CD14-positive monocyte (primary cell): ENCODE results near the gene GRIK4. TPM values are rescaled to one million over a fixed set of nuclear protein-coding genes. Genes with fewer than 3 reads are reported as not detected.

Experiments
- DNase-seq, 3 donors: peaks; one replicate each; pipeline ENCODE4 v3.0.0-alpha.2; 2011 to 2022
- H2AFZ ChIP-seq: 2 replicates; pipeline ENCODE4 v1.6.0; 2012; ENCODE audit warnings: mild to moderate bottlenecking, low read depth, low read length, inconsistent platforms; ENCODE audit not compliant: insufficient read depth, poor library complexity, severe bottlenecking
- H3K27ac ChIP-seq, 2 donors: 1 replicate in 1 of 2; 2 replicates in 1 of 2; pipeline ENCODE4 v1.5.1; 2012 to 2013; ENCODE audit warnings: low read length in 2 of 2, control low read depth in 1 of 2, inconsistent platforms in 1 of 2, low read depth in 1 of 2, mild to moderate bottlenecking in 1 of 2
- H3K27me3 ChIP-seq, 2 donors: one replicate each; pipeline versions ENCODE4 v1.6.0 to v1.6.1; 2011 to 2013; ENCODE audit warnings: low read length in 2 of 2; ENCODE audit not compliant: control insufficient read depth in 2 of 2, insufficient read depth in 2 of 2
- H3K36me3 ChIP-seq, 2 donors: replicated peaks in 1 of 2; 1 replicate in 1 of 2; 2 replicates in 1 of 2; pipeline versions ENCODE4 v1.5.1 to v1.6.1; 2012 to 2013; ENCODE audit warnings: low read length in 2 of 2, control low read depth in 1 of 2, inconsistent platforms in 1 of 2, mild to moderate bottlenecking in 1 of 2; ENCODE audit not compliant: insufficient read depth in 2 of 2, control insufficient read depth in 1 of 2
- H3K4me1 ChIP-seq, 2 donors: 1 replicate in 1 of 2; 2 replicates in 1 of 2; pipeline versions ENCODE4 v1.5.1 to v1.6.1; 2012 to 2013; ENCODE audit warnings: low read length in 2 of 2, control low read depth in 1 of 2, inconsistent platforms in 1 of 2, mild to moderate bottlenecking in 1 of 2, moderate library complexity in 1 of 2; ENCODE audit not compliant: insufficient read depth in 2 of 2, control insufficient read depth in 1 of 2
- H3K4me2 ChIP-seq: replicated peaks from 2 replicates; pipeline ENCODE3; 2012; ENCODE audit warnings: low read length, moderate library complexity, mild to moderate bottlenecking; ENCODE audit not compliant: poor library complexity, severe bottlenecking; ENCODE audit errors: extremely low read depth
- H3K4me3 ChIP-seq, 3 experiments: fragments of 200-600 bp in 1 of 3; sonication (generic) in 1 of 3; replicated peaks in 1 of 3; 1 replicate in 2 of 3; 2 replicates in 1 of 3; pipeline ENCODE4 v1.5.1; 2011 to 2013; ENCODE audit warnings: low read length in 3 of 3, mild to moderate bottlenecking in 3 of 3, control low read depth in 2 of 3, low read depth in 2 of 3, inconsistent platforms in 1 of 3, moderate library complexity in 1 of 3
- H3K79me2 ChIP-seq: 2 replicates; pipeline ENCODE4 v1.6.0; 2012; ENCODE audit warnings: mild to moderate bottlenecking, control low read depth, inconsistent platforms, low read length, moderate library complexity; ENCODE audit not compliant: insufficient read depth
- H3K9ac ChIP-seq: 2 replicates; pipeline ENCODE4 v1.6.0; 2017; ENCODE audit warnings: low read length, mild to moderate bottlenecking; ENCODE audit not compliant: insufficient read depth, poor library complexity, severe bottlenecking
- H3K9me3 ChIP-seq, 2 donors: replicated peaks in 1 of 2; 1 replicate in 1 of 2; 2 replicates in 1 of 2; pipeline versions ENCODE4 v1.5.1 to v1.6.1; 2012 to 2013; ENCODE audit warnings: low read length in 2 of 2, control low read depth in 1 of 2; ENCODE audit not compliant: control insufficient read depth in 1 of 2, insufficient read depth in 1 of 2
- H4K20me1 ChIP-seq: 2 replicates; pipeline ENCODE4 v1.6.0; 2012; ENCODE audit warnings: mild to moderate bottlenecking, low read length, control low read depth, moderate library complexity; ENCODE audit not compliant: insufficient read depth
- H3K27ac Mint-ChIP-seq, 7 donors: one replicate each; pipeline ENCODE4 v1.8.0; 2020; ENCODE audit warnings: mild to moderate bottlenecking in 7 of 7, mixed read lengths in 7 of 7, moderate library complexity in 6 of 7, inconsistent platforms in 2 of 7
- H3K27me3 Mint-ChIP-seq, 3 donors: one replicate each; pipeline ENCODE4 v1.8.0; 2021 to 2022; ENCODE audit warnings: low read depth in 3 of 3, mild to moderate bottlenecking in 3 of 3, mixed read lengths in 3 of 3, moderate library complexity in 3 of 3, inconsistent platforms in 1 of 3
- H3K36me3 Mint-ChIP-seq, 2 donors: one replicate each; pipeline ENCODE4 v1.8.0; 2020; ENCODE audit warnings: mixed read lengths in 2 of 2, inconsistent platforms in 1 of 2, mild to moderate bottlenecking in 1 of 2
- H3K4me1 Mint-ChIP-seq: one replicate; pipeline ENCODE4 v1.8.0; 2020; ENCODE audit warnings: mild to moderate bottlenecking, mixed read lengths
- H3K4me3 Mint-ChIP-seq, 2 donors: one replicate each; pipeline ENCODE4 v1.8.0; 2020; ENCODE audit warnings: mild to moderate bottlenecking in 2 of 2, mixed read lengths in 2 of 2, moderate library complexity in 1 of 2
- H3K9me3 Mint-ChIP-seq, 7 donors: one replicate each; pipeline ENCODE4 v1.8.0; 2020 to 2022; ENCODE audit warnings: mixed read lengths in 7 of 7, mild to moderate bottlenecking in 6 of 7, moderate library complexity in 6 of 7, inconsistent platforms in 2 of 7
- WGBS: methylation state at CpG from one replicate; pipeline ENCODE4 v1.1.5; 2013; ENCODE audit warnings: missing lambda C conversion rate; ENCODE audit not compliant: insufficient coverage; 5-methylcytosine and 5-hydroxymethylcytosine counted together
- intact Hi-C, 2 donors: fragments of 100-400 bp; cut with micrococcal nuclease; formaldehyde crosslinking; loops; one replicate each; pipeline versions ENCODE4 v1.15.0 to v1.15.1; 2023
- polyA plus RNA-seq, 3 donors: library from polyadenylated mRNA; depleted of rRNA in 1 of 3; unstranded in 2 of 3; stranded (reverse) in 1 of 3; fragments of 300-500 nt in 2 of 3; fragments of >200 nt in 1 of 3; fragmentation: Illumina TruSeq in 2 of 3; gene quantifications; 1 replicate in 2 of 3; 2 replicates in 1 of 3; pipeline ENCODE4 v1.2.3, GENCODE V29; 2012 to 2021
- TF ChIP-seq, protein P1 (sequence below): fragments of 200-600 bp; IDR thresholded peaks from one replicate; pipeline ENCODE4 v1.8.0; 2022; ENCODE audit warnings: antibody characterized with exemption, mild to moderate bottlenecking

GRIK4 gene
- polyA plus RNA-seq, 3 donors, result not detected

DNA sequence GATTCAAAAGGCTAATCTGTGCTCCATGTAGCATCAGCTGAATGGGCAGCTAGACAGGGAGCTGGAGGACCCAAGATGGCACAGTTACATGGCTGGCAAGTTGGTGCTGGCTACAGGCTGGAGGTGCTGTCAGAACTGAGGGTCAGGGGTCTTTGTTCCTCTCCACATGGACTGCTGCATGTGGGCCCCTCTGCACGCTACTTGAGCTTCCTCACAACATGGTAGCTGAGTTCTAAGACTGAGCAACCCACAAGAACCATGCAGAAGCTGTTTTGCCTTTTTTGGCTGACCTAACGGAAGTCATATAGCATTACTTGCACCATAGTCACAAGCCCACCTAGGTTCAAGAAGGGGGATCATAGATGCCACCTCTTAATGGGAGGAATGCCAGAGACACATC, 196.1 kb downstream of the GRIK4 start:
- Histone ChIP-seq H3K4me3 (no peak overlapping the region), H4K20me1 (no peaks in the 10 kb centered on the region), H3K4me1 (no peaks in the 10 kb centered on the region), H3K27ac (no peak overlapping the region), H3K9ac (no peak overlapping the region), H3K27me3 (no peaks in the 10 kb centered on the region), H3K79me2 (no peaks in the 10 kb centered on the region), H3K9me3 (peaks cover 9 to 24% of the 10 kb centered on the region in 2 donors), H2AFZ (no peak overlapping the region), H3K4me2 (no peak overlapping the region), H3K36me3 (no peaks in the 10 kb centered on the region)
- DNase-seq, result no peak
- Mint-ChIP-seq H3K27ac (no peak overlapping the region), H3K4me1 (no peaks in the 10 kb centered on the region), H3K36me3 (no peaks in the 10 kb centered on the region), H3K9me3 (peaks cover 8 to 21% (median 19%) of the 10 kb centered on the region in 7 donors), H3K27me3 (peaks cover 3 to 8% (median 6%) of the 10 kb centered on the region in 3 donors), H3K4me3 (no peak overlapping the region)
- intact Hi-C loops, result no loop called here
- WGBS, result no CpG with 5 or more reads among the region's 2 CpGs
- TF ChIP-seq, protein P1, sequence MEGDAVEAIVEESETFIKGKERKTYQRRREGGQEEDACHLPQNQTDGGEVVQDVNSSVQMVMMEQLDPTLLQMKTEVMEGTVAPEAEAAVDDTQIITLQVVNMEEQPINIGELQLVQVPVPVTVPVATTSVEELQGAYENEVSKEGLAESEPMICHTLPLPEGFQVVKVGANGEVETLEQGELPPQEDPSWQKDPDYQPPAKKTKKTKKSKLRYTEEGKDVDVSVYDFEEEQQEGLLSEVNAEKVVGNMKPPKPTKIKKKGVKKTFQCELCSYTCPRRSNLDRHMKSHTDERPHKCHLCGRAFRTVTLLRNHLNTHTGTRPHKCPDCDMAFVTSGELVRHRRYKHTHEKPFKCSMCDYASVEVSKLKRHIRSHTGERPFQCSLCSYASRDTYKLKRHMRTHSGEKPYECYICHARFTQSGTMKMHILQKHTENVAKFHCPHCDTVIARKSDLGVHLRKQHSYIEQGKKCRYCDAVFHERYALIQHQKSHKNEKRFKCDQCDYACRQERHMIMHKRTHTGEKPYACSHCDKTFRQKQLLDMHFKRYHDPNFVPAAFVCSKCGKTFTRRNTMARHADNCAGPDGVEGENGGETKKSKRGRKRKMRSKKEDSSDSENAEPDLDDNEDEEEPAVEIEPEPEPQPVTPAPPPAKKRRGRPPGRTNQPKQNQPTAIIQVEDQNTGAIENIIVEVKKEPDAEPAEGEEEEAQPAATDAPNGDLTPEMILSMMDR, result no peak

DNA sequence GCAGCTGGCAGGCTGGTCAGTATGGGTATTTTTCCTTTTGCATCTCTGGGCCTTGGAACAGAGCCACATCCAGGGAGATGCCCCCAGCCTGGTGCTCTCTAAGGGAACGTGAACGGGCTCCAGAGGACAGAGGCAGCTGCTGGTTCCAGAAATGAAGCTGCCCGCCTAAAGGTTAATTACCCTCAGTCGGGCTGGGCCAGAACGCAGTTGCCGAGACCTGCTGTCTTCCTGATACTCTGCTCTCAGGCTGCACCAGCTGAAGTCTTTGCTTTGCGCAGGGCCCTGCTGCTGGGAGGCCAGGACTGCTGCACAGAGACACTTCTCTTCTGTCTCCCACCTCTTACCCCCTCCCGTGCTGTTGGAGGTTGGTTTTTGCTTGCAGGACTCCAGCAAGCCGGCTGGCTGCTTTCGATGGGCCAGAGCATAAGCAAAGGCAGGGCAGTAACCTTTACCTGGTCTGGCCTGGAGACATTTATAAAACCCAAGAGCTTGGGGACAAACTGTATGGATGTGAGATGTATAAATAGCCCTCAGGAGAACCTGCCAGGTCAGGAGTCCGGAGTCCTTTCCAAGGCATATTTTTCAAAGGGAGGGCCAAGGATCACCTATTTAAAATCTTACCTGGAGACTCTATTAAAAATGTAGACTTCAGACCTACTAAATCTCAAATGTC, 197.1 kb downstream of the GRIK4 start:
- Histone ChIP-seq H3K27ac (no peak overlapping the region), H3K79me2 (no peaks in the 10 kb centered on the region), H3K4me2 (no peak overlapping the region), H3K4me3 (no peak overlapping the region), H3K9ac (no peak overlapping the region), H4K20me1 (no peaks in the 10 kb centered on the region), H2AFZ (no peak overlapping the region), H3K9me3 (peaks cover 9 to 24% of the 10 kb centered on the region in 2 donors), H3K4me1 (no peaks in the 10 kb centered on the region), H3K36me3 (no peaks in the 10 kb centered on the region), H3K27me3 (no peaks in the 10 kb centered on the region)
- Mint-ChIP-seq H3K36me3 (no peaks in the 10 kb centered on the region), H3K9me3 (peaks cover 8 to 21% (median 19%) of the 10 kb centered on the region in 7 donors), H3K27me3 (peaks cover 5 to 11% (median 6%) of the 10 kb centered on the region in 3 donors), H3K4me1 (no peaks in the 10 kb centered on the region), H3K27ac (no peak overlapping the region), H3K4me3 (no peak overlapping the region)
- no peak for DNase-seq
- TF ChIP-seq, protein P1, result no peak
- intact Hi-C loops, result no loop called here
- 95% methylated on average over 6 of the region's 11 CpGs for WGBS
